ENCODE results near the gene TMEM134.

- TF ChIP-seq CTCF (IDR thresholded peaks at IDR 0.05; ENCODE audit: low read depth, low read length) (no peak), POLR2A (IDR thresholded peaks at IDR 0.05; ENCODE audit: extremely low read depth, insufficient read length) (peak; percentile 40)
Measured at GRCh38 chr11:67508486-67509121, 39.6 kb upstream of the TMEM134 start.

All from NB4 (cell line).